OCI-LY3 (cell line): Measurements from ENCODE around the gene HNRNPUL1.
A peak's percentile ranks its signal among the peaks of the same experiment; 100 is the strongest.

Experiments used
- H2AFZ ChIP-seq: fragments of 200-600, 300-600 bp; shearing (Covaris generic); 2 replicates; pipeline ENCODE4 v1.6.0; 2014; ENCODE audit warnings: antibody characterized with exemption, low read depth, low read length
- H3K27ac ChIP-seq: fragments of 200-600, 300-600 bp; sonication (generic); 2 replicates; pipeline ENCODE4 v1.5.1; 2014; ENCODE audit warnings: mild to moderate bottlenecking, low read length, moderate library complexity, mixed read lengths
- H3K27me3 ChIP-seq: fragments of 200-600, 300-600 bp; sonication (generic); 2 replicates; pipeline ENCODE4 v1.6.1; 2014; ENCODE audit warnings: low read depth, low read length, mixed read lengths
- H3K36me3 ChIP-seq: fragments of 200-600, 300-600 bp; sonication (generic); replicated peaks from 2 replicates; pipeline ENCODE3; 2014; ENCODE audit warnings: low read depth, low read length, mixed read lengths
- H3K4me1 ChIP-seq: fragments of 300-600, 200-600 bp; sonication (generic); 2 replicates; pipeline ENCODE4 v1.6.1; 2014; ENCODE audit warnings: low read length, mixed read lengths
- H3K4me2 ChIP-seq: fragments of 200-600, 300-600 bp; sonication (generic); 2 replicates; pipeline ENCODE4 v1.6.1; 2014; ENCODE audit warnings: low read length, mixed read lengths
- H3K4me3 ChIP-seq: fragments of 300-600, 200-600 bp; sonication (generic); 2 replicates; pipeline ENCODE4 v1.5.1; 2014; ENCODE audit warnings: antibody characterized with exemption, mild to moderate bottlenecking, low read length, moderate library complexity
- H3K79me2 ChIP-seq: fragments of 300-600, 200-600 bp; shearing (Covaris generic); 2 replicates; pipeline ENCODE4 v1.6.1; 2014; ENCODE audit warnings: mild to moderate bottlenecking, low read length, mixed read lengths
- H3K9ac ChIP-seq: fragments of 300-600, 200-600 bp; shearing (Covaris generic); 2 replicates; pipeline ENCODE4 v1.6.0; 2014; ENCODE audit warnings: mild to moderate bottlenecking, low read length, moderate library complexity
- H3K9me3 ChIP-seq: fragments of 200-600, 300-600 bp; shearing (Covaris generic); 2 replicates; pipeline ENCODE4 v1.6.1; 2014; ENCODE audit warnings: low read length, mixed read lengths; ENCODE audit not compliant: insufficient read depth
- H4K20me1 ChIP-seq: fragments of 200-600, 300-600 bp; sonication (generic); 2 replicates; pipeline ENCODE4 v1.6.1; 2016; ENCODE audit warnings: low read length, mixed read lengths; ENCODE audit not compliant: insufficient read depth
- EZH2phosphoT487 ChIP-seq: fragments of 200-600 bp; shearing (Covaris generic); IDR thresholded peaks from 2 replicates; pipeline ENCODE4 v1.6.1; 2018; ENCODE audit warnings: antibody characterized with exemption, mixed run types, low read depth
- TF ChIP-seq, protein P1 (sequence below): fragments of 200-600, 300-600 bp; sonication (generic); IDR thresholded peaks from 2 replicates; pipeline ENCODE4 v1.5.1; 2014; ENCODE audit warnings: antibody characterized with exemption, low read length, low read depth

Gene HNRNPUL1

DNA sequence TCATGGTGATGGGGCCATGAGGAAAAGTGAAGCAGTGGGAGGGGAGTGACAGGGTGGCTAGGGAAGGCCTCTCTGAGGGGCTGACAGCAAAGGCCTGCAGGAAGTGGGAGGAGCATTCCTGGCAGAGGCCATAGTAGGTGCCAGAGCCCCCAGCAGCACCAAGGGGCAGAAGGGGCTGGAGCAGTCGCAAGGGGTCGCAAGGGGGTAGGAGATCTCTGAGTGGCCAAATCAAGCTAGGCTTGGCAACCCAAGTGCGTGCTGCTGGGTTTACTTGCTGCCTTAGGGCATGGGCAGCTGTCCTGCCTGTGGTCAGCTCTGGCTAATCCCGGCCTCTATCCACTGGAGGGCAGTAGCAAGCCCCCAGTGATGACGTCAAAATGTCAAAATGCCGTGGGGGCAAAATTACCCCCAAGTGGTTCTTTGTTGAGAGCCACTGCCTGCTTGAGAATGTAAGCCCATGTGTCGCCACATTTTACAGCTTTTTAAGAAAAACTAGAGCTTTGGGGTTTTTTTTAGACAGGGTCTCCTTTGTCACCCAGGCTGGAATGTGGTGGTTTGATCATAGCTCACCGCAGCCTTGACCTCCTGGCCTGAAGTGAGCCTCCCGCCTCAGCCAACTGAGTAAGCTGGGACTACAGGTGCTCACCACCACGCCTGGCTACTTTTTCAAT, 57.6 kb downstream of the HNRNPUL1 start:
- H3K36me3 ChIP-seq: peaks cover 60% of the 10 kb centered on the region
- peaks cover 35% of the 10 kb centered on the region; the same call in 1 of the 2 replicates for H4K20me1 ChIP-seq
- 0 out of 2 replicates have a peak, but pooled peaks cover under 1% of the 10 kb centered on the region for H3K4me1 ChIP-seq
- no peak overlapping the region for H3K4me2 ChIP-seq
- no peak overlapping the region for H3K4me3 ChIP-seq
- no peaks in the 10 kb centered on the region for H3K9me3 ChIP-seq
- no peak overlapping the region for H3K9ac ChIP-seq
- H3K27me3 ChIP-seq: no peaks in the 10 kb centered on the region
- no peak overlapping the region for H2AFZ ChIP-seq
- no peak overlapping the region for H3K27ac ChIP-seq
- TF ChIP-seq, protein P1, sequence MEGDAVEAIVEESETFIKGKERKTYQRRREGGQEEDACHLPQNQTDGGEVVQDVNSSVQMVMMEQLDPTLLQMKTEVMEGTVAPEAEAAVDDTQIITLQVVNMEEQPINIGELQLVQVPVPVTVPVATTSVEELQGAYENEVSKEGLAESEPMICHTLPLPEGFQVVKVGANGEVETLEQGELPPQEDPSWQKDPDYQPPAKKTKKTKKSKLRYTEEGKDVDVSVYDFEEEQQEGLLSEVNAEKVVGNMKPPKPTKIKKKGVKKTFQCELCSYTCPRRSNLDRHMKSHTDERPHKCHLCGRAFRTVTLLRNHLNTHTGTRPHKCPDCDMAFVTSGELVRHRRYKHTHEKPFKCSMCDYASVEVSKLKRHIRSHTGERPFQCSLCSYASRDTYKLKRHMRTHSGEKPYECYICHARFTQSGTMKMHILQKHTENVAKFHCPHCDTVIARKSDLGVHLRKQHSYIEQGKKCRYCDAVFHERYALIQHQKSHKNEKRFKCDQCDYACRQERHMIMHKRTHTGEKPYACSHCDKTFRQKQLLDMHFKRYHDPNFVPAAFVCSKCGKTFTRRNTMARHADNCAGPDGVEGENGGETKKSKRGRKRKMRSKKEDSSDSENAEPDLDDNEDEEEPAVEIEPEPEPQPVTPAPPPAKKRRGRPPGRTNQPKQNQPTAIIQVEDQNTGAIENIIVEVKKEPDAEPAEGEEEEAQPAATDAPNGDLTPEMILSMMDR: peak; percentile 44
- no peak for TF ChIP-seq EZH2phosphoT487
- peaks cover 10% of the 10 kb centered on the region for H3K79me2 ChIP-seq

DNA sequence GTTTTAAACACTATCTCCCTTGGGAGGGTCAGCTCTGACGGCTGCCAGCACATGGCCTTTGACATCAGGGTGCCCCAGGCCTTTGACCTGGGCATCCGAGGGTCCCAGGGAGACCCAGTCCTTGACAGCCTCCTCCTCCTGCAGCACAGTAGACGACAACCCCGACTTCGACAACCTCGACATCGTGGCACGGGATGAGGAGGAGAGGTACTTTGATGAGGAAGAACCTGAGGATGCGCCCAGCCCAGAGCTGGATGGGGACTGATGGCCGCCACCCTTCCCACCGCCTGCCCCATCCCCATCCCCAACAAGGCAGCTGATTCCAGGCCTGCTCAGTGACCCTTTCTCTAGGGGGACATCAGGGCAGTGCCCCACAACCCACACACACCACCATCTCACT, 58.3 kb downstream of the HNRNPUL1 start:
- no peaks in the 10 kb centered on the region for H3K9me3 ChIP-seq
- no peak overlapping the region for H3K27ac ChIP-seq
- H3K4me2 ChIP-seq: no peak overlapping the region
- peaks cover 62% of the 10 kb centered on the region for H3K36me3 ChIP-seq
- no peak overlapping the region for H3K9ac ChIP-seq
- H3K4me3 ChIP-seq: no peak overlapping the region
- no peak for TF ChIP-seq EZH2phosphoT487
- TF ChIP-seq, protein P1: no peak
- H2AFZ ChIP-seq: no peak overlapping the region
- H3K79me2 ChIP-seq: peaks cover 18% of the 10 kb centered on the region
- H3K27me3 ChIP-seq: no peaks in the 10 kb centered on the region
- peaks cover 40% of the 10 kb centered on the region for H4K20me1 ChIP-seq
- H3K4me1 ChIP-seq: peaks cover 7% of the 10 kb centered on the region; the same call in 1 of the 2 replicates

- Histone ChIP-seq H3K36me3 (peaks cover 62% of the 10 kb centered on the region), H3K27me3 (no peaks in the 10 kb centered on the region), H3K9ac (no peak overlapping the region), H3K79me2 (peaks cover 23% of the 10 kb centered on the region), H4K20me1 (peaks cover 45% of the 10 kb centered on the region), H3K4me1 (peaks cover 13% of the 10 kb centered on the region), H3K4me3 (no peak overlapping the region), H3K9me3 (no peaks in the 10 kb centered on the region), H3K27ac (no peak overlapping the region), H3K4me2 (no peak overlapping the region), H2AFZ (no peak overlapping the region)
- TF ChIP-seq EZH2phosphoT487: no peak
- TF ChIP-seq, protein P1: no peak
Observed at GRCh38 chr19:41323023-41323422, 58.9 kb downstream of the HNRNPUL1 start.

DNA sequence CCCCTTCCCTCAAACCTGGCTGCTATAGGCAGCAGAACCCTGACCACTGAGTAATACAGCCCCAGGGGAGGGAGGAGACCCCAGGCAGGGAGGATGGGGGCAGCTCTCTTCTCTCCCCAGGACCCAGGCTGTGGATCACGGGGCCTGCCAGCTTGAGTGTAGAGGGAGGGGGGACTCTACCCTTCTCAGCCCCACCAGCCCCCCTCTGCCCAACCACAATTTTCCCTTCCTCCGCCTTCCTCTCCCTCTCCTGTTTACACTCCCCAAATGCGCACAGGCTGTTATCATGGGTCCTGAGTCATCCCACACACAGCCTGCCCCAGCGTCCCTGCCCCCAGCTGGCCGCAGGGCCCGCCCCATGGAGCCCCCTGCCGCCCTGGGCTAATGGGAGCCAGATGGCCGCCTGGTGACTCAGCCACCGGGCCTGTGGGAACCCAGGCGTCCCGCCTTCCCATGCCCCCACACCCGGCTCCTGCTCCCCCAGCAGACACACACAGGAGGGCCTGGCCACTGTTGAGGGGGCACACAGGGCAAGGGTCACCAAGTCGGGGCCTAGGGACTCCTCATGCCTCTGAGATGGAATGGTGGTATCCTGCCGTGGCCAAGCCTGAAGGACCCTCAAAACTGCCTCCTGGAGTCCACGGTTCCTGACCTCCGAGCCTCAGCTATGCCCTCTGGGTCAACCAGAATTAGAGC, 59.4 kb downstream of the HNRNPUL1 start:
- TF ChIP-seq, protein P1: no peak
- no peak for TF ChIP-seq EZH2phosphoT487
- Histone ChIP-seq H3K4me3 (no peak overlapping the region), H3K4me1 (peaks cover 18% of the 10 kb centered on the region), H3K79me2 (peaks cover 29% of the 10 kb centered on the region), H3K4me2 (no peak overlapping the region), H3K36me3 (peaks cover 66% of the 10 kb centered on the region), H2AFZ (no peak overlapping the region), H3K9me3 (no peaks in the 10 kb centered on the region), H3K27me3 (no peaks in the 10 kb centered on the region), H3K9ac (no peak overlapping the region), H4K20me1 (peaks cover 49% of the 10 kb centered on the region), H3K27ac (no peak overlapping the region)
